GM19395 (cell line): ENCODE measurements around the gene CTNND1.
A peak's percentile ranks its signal among the peaks of the same experiment; 100 is the strongest.

Source experiments
- ATAC-seq: cut with Tn5 transposase; IDR thresholded peaks from one replicate; pipeline ENCODE4 v1.9.1; 2021; ENCODE audit warnings: mild to moderate bottlenecking, moderate library complexity; ENCODE audit not compliant: unreplicated experiment

The CTNND1 gene

GRCh38 chr11:57758174-57758573 is 3.4 kb upstream of the CTNND1 start:
- no peak for ATAC-seq

GRCh38 chr11:57762235-57762861 is 746 bp downstream of the CTNND1 start:
- no peak for ATAC-seq

- ATAC-seq: no peak
Observed at GRCh38 chr11:57763568-57763967, 2.0 kb downstream of the CTNND1 start.

- ATAC-seq: no peak
Observed at GRCh38 chr11:57764021-57764420, 2.4 kb downstream of the CTNND1 start.

GRCh38 chr11:57764566-57764965 is 3.0 kb downstream of the CTNND1 start:
- ATAC-seq: no peak

GRCh38 chr11:57764972-57765371 is 3.4 kb downstream of the CTNND1 start:
- no peak for ATAC-seq

GRCh38 chr11:57770793-57771192 is 9.2 kb downstream of the CTNND1 start:
- ATAC-seq: no peak

GRCh38 chr11:57771365-57771764 is 9.8 kb downstream of the CTNND1 start:
- ATAC-seq: no peak

GRCh38 chr11:57772562-57772961 is 11.0 kb downstream of the CTNND1 start:
- ATAC-seq: no peak

- ATAC-seq: no peak
Observed at GRCh38 chr11:57773026-57773598, 11.5 kb downstream of the CTNND1 start.

GRCh38 chr11:57775491-57775890 is 13.9 kb downstream of the CTNND1 start:
- no peak for ATAC-seq

- ATAC-seq: no peak
Observed at GRCh38 chr11:57776031-57776521, 14.5 kb downstream of the CTNND1 start.

- no peak for ATAC-seq
Observed at GRCh38 chr11:57776577-57777210, 15.1 kb downstream of the CTNND1 start.

- ATAC-seq: no peak
Observed at GRCh38 chr11:57777969-57778317, 16.3 kb downstream of the CTNND1 start.

GRCh38 chr11:57778318-57779037 is 16.9 kb downstream of the CTNND1 start:
- ATAC-seq: no peak

GRCh38 chr11:57779276-57779675 is 17.7 kb downstream of the CTNND1 start:
- no peak for ATAC-seq

GRCh38 chr11:57781529-57781943 is 19.9 kb downstream of the CTNND1 start:
- ATAC-seq: no peak

GRCh38 chr11:57785072-57785471 is 23.5 kb downstream of the CTNND1 start:
- peak; percentile 63 for ATAC-seq

- ATAC-seq: no peak
Observed at GRCh38 chr11:57786436-57786835, 24.8 kb downstream of the CTNND1 start.

- ATAC-seq: no peak
Observed at GRCh38 chr11:57787006-57787604, 25.5 kb downstream of the CTNND1 start.
